VCaP (cell line): ENCODE results near the gene AHI1.

Experiments used
- H3K27ac ChIP-seq: fragments of 450-650 bp; 2 replicates; pipeline ENCODE4 v1.5.1; 2017
- CTCF ChIP-seq: fragments of 450-650 bp; conservative IDR thresholded peaks from 2 replicates; pipeline ENCODE4 v1.5.1; 2017; ENCODE audit warnings: mild to moderate bottlenecking, moderate library complexity

AHI1 gene

GRCh38 chr6:135497412-135498184 lies at the start of gene AHI1:
Gene AHI1 (minus strand): TSS chr6:135497740. CDS start chr6:135492237, 5,503 bp downstream.
- H3K27ac ChIP-seq, result peak within 1 kb of the TSS; percentile 73
- no peak for TF ChIP-seq CTCF

- no peak overlapping the region for H3K27ac ChIP-seq
- TF ChIP-seq CTCF, result no peak
Measured at GRCh38 chr6:135546680-135547418, 49.3 kb upstream of the AHI1 start.

GRCh38 chr6:135546206-135546605 lies 48.7 kb upstream of the AHI1 start:
- H3K27ac ChIP-seq, result no peak overlapping the region
- TF ChIP-seq CTCF, result no peak

- TF ChIP-seq CTCF, result peak; percentile 77
- H3K27ac ChIP-seq, result no peak overlapping the region
Measured at GRCh38 chr6:135540207-135540840, 42.8 kb upstream of the AHI1 start.

- no peak for TF ChIP-seq CTCF
- H3K27ac ChIP-seq, result no peak overlapping the region
Measured at GRCh38 chr6:135537741-135538301, 40.3 kb upstream of the AHI1 start.

GRCh38 chr6:135535989-135536414 lies 38.5 kb upstream of the AHI1 start:
- no peak overlapping the region; the same call in 1 of the 2 replicates for H3K27ac ChIP-seq
- peak; percentile 78 for TF ChIP-seq CTCF
